HepG2 (cell line): ENCODE data around the gene CD68. TPM values are rescaled to one million over a fixed set of nuclear protein-coding genes. Genes with fewer than 3 reads are reported as not detected.

Source experiments
- HDAC6 ChIP-seq: fragments of 200-600 bp; sonication (generic); IDR thresholded peaks from 2 replicates; pipeline ENCODE4 v1.7.0; 2017; ENCODE audit warnings: mild to moderate bottlenecking, antibody characterized with exemption, low read length, low read depth
- HINFP ChIP-seq: sonication (generic); formaldehyde crosslinking; IDR thresholded peaks from 2 replicates; pipeline ENCODE4 v1.4.0; 2020; ENCODE audit warnings: low read depth, mild to moderate bottlenecking, missing genetic modification reagents
- HNF1B ChIP-seq: sonication (generic); formaldehyde crosslinking; IDR thresholded peaks from 2 replicates; pipeline ENCODE4 v1.5.1; 2020; ENCODE audit warnings: mild to moderate bottlenecking, moderate library complexity, missing genetic modification reagents
- ISX ChIP-seq: sonication (generic); formaldehyde crosslinking; conservative IDR thresholded peaks from 2 replicates; pipeline ENCODE4 v1.5.0; 2020; ENCODE audit warnings: missing genetic modification reagents
- KLF16 ChIP-seq, 2 experiments: sonication (generic) in 1 of 2; formaldehyde crosslinking in 1 of 2; IDR thresholded peaks; 2 replicates each; pipeline versions ENCODE4 v1.6.1 to v1.8.0; 2016 to 2023; ENCODE audit warnings: missing genetic modification reagents in 2 of 2, missing compliant biosample characterization in 1 of 2
- KMT2B ChIP-seq: IDR thresholded peaks from 2 replicates; pipeline ENCODE4 v1.6.1; 2016; ENCODE audit warnings: missing genetic modification reagents, missing compliant biosample characterization
- SRSF4 ChIP-seq: fragments of 200-400 bp; formaldehyde crosslinking; IDR thresholded peaks from one replicate; pipeline ENCODE4 v1.6.1; 2018; ENCODE audit warnings: mild to moderate bottlenecking, low read depth, low read length, moderate library complexity; ENCODE audit not compliant: poor library complexity, severe bottlenecking
- STAT5B ChIP-seq: sonication (generic); formaldehyde crosslinking; IDR thresholded peaks from 2 replicates; pipeline ENCODE4 v1.4.0; 2020; ENCODE audit warnings: missing genetic modification reagents
- TBX3 ChIP-seq: fragments of 450-650 bp; IDR thresholded peaks from 2 replicates; pipeline ENCODE4 v1.6.1; 2017; ENCODE audit warnings: antibody characterized with exemption, mild to moderate bottlenecking, inconsistent platforms, borderline replicate concordance
- TEAD2 ChIP-seq: sonication (generic); formaldehyde crosslinking; IDR thresholded peaks from 2 replicates; pipeline ENCODE4 v1.9.0; 2021; ENCODE audit warnings: missing genetic modification reagents
- TFAP4 ChIP-seq: sonication (generic); IDR thresholded peaks from 2 replicates; pipeline ENCODE4 v1.6.1; 2016; ENCODE audit warnings: low read depth, borderline replicate concordance
- ZFAT ChIP-seq: sonication (generic); formaldehyde crosslinking; conservative IDR thresholded peaks from 2 replicates; pipeline ENCODE4 v1.8.1; 2023; ENCODE audit warnings: missing genetic modification reagents, inconsistent platforms
- ZFP41 ChIP-seq: sonication (generic); formaldehyde crosslinking; IDR thresholded peaks from 2 replicates; pipeline ENCODE4 v1.4.0; 2020; ENCODE audit warnings: mild to moderate bottlenecking, missing genetic modification reagents, borderline replicate concordance
- ZFX ChIP-seq: sonication (generic); formaldehyde crosslinking; IDR thresholded peaks from 2 replicates; pipeline ENCODE4 v1.4.0; 2020; ENCODE audit warnings: mild to moderate bottlenecking, low read depth, missing genetic modification reagents, moderate library complexity
- ZNF205 ChIP-seq: IDR thresholded peaks from 2 replicates; pipeline ENCODE4 v1.6.1; 2018; ENCODE audit warnings: missing biosample characterization, missing genetic modification reagents
- ZNF276 ChIP-seq: sonication (generic); formaldehyde crosslinking; IDR thresholded peaks from 2 replicates; pipeline ENCODE4 v1.4.0; 2020; ENCODE audit warnings: mild to moderate bottlenecking, low read depth, missing genetic modification reagents
- ZNF296 ChIP-seq: sonication (generic); formaldehyde crosslinking; conservative IDR thresholded peaks from 2 replicates; pipeline ENCODE4 v1.5.0; 2020; ENCODE audit warnings: mild to moderate bottlenecking, missing genetic modification reagents
- ZNF687 ChIP-seq: sonication (generic); formaldehyde crosslinking; IDR thresholded peaks from 2 replicates; pipeline ENCODE4 v1.5.1; 2020; ENCODE audit warnings: mild to moderate bottlenecking, missing genetic modification reagents, moderate library complexity
- ZNF792 ChIP-seq: IDR thresholded peaks from 2 replicates; pipeline ENCODE4 v1.6.1; 2016
- polyA plus RNA-seq, 8 experiments: library from polyadenylated mRNA; depleted of rRNA in 3 of 8; stranded (reverse) in 7 of 8; unstranded in 1 of 8; fragments of >200 nt; fragmentation: Illumina TruSeq in 4 of 8; extraction: Trizol in 4 of 8; gene quantifications; 2 replicates each; pipeline versions ENCODE4 v1.2.1 to v1.2.3, GENCODE V29; 2011 to 2016; ENCODE audit warnings: low read depth in 4 of 8, missing spikeins in 1 of 8, mixed read lengths in 1 of 8; ENCODE audit not compliant: insufficient read depth in 1 of 8
- total RNA-seq, 5 experiments: library from RNA; depleted of rRNA; stranded (reverse); fragments of >200 nt; fragmentation: Illumina TruSeq; extraction: Trizol; gene quantifications; 2 replicates each; pipeline ENCODE4 v1.2.3, GENCODE V29; 2016; ENCODE audit warnings: low read depth in 1 of 5

CD68 gene
- total and polyA plus RNA-seq, 2 of the 13 experiments (the other 11 are each of a cell fraction or from before 2014, with no cell fraction given), result 10.3 to 104 TPM

- TF ChIP-seq ZFP41 (peak; percentile 60; the same call in 1 of the 2 replicates), TFAP4 (peak; percentile 36; the same call in 1 of the 2 replicates), KMT2B (CRISPR knock-in tag) (0 out of 2 replicates have a peak, but pooled peaks have one; percentile 11), HNF1B (CRISPR knock-in tag) (0 out of 2 replicates have a peak, but pooled peaks have one; percentile 33), KLF16 (CRISPR knock-in tag; IDR thresholded peaks at IDR 0.05) (0 out of 4 replicates have a peak, but pooled peaks of 1 of the 2 experiments have one; percentile 28), TBX3 (no peak), ZFAT (no peak), ISX (CRISPR knock-in tag) (no peak), HINFP (CRISPR knock-in tag) (peak; percentile 55; the same call in 1 of the 2 replicates), SRSF4 (no peak), ZNF792 (peak; percentile 50; the same call in 1 of the 2 replicates), ZFX (CRISPR knock-in tag) (peak; percentile 89), ZNF687 (CRISPR knock-in tag) (peak; percentile 86), HDAC6 (no peak), TEAD2 (no peak), STAT5B (CRISPR knock-in tag) (no peak), ZNF296 (CRISPR knock-in tag) (no peak), ZNF276 (peak; percentile 57; the same call in 1 of the 2 replicates), ZNF205 (peak; percentile 63; the same call in 1 of the 2 replicates)
Observed at GRCh38 chr17:7557775-7558543, 21.5 kb upstream of the CD68 start (continued).
